ENCODE results near the gene CNOT3. TPM values are rescaled to one million over a fixed set of nuclear protein-coding genes. Genes with fewer than 3 reads are reported as not detected.
"Not testable (repeated sequence)": the region's sequence is repeated elsewhere in the genome, so short reads cannot be mapped to it uniquely, and the experiment has no call there.

Gene CNOT3
- total RNA-seq (2022): 79.4 and 87.4 TPM in 2 replicates
- Bru-seq, nascent RNA: percentile 77 among the genes with signal in this experiment
- percentile 89 among the genes with signal in this experiment for BruChase-seq, experiment 1, labeled RNA remaining after a 6-hour chase
- percentile 90 among the genes with signal in this experiment for BruChase-seq, experiment 2, labeled RNA remaining after a 2-hour chase
- long read RNA-seq, full-length matches to known transcripts: 19 of 51 reads
- long read RNA-seq, partial matches to known transcripts: 16 of 51 reads
- long read RNA-seq, other reads (novel, unspliced or antisense): 16 of 51 reads

- H3K9me3 Mint-ChIP-seq (ENCODE audit: low read depth, unreplicated experiment): peaks cover 3% of the 10 kb centered on the region
- peaks cover 69% of the 10 kb centered on the region for H3K36me3 Mint-ChIP-seq (ENCODE audit: insufficient read depth, unreplicated experiment)
- intact Hi-C loops (cut with micrococcal nuclease; ENCODE audit: unreplicated experiment): loop anchor here (1.0 kb wide), 1 partner anchor 21 kb away; the partner anchor contains the start of gene LENG1
- H3K27me3 Mint-ChIP-seq (ENCODE audit: unreplicated experiment): peaks cover 13% of the 10 kb centered on the region
- peak; percentile 46 for DNase-seq
- CTCF ChIA-PET: interaction anchor here (1.0 to 1.7 kb wide), 9 partner anchors 14 to 345 kb away, joined by 3 to 12 read pairs (median 3); partner anchors contain the start of genes LENG1, MBOAT7, PRKCG and PRPF31
- BruUV-seq (replicated peaks): no TSS peak
- H3K4me1 Mint-ChIP-seq (ENCODE audit: low read depth, unreplicated experiment): peaks cover 34% of the 10 kb centered on the region
- H3K4me3 Mint-ChIP-seq (ENCODE audit: low read depth, unreplicated experiment): peak within 1 kb of the TSS; percentile 84
- H3K27ac Mint-ChIP-seq (ENCODE audit: unreplicated experiment): peak within 1 kb of the TSS; percentile 97
- TF ChIP-seq CTCF (IDR thresholded peaks at IDR 0.05; ENCODE audit: unreplicated experiment): peak; percentile 36
These were observed at the start of gene CNOT3 for GRCh38 chr19:54137699-54138488. TSS of gene CNOT3 (plus strand) at chr19:54137762. CDS start at chr19:54142979, 5,217 bp downstream.

- CTCF ChIA-PET: no interaction called here
- BruUV-seq (replicated peaks): no TSS peak
These were observed 43.0 kb upstream of the CNOT3 start for GRCh38 chr19:54094426-54095000.

GRCh38 chr19:54095136-54095858 is 42.3 kb upstream of the CNOT3 start:
- Mint-ChIP-seq H3K4me3 (ENCODE audit: low read depth, unreplicated experiment) (peak overlapping the region; percentile 64), H3K36me3 (ENCODE audit: insufficient read depth, unreplicated experiment) (peaks cover 13% of the 10 kb centered on the region), H3K9me3 (ENCODE audit: low read depth, unreplicated experiment) (no peaks in the 10 kb centered on the region), H3K27ac (ENCODE audit: unreplicated experiment) (no peak overlapping the region), H3K27me3 (ENCODE audit: unreplicated experiment) (peaks cover 31% of the 10 kb centered on the region), H3K4me1 (ENCODE audit: low read depth, unreplicated experiment) (peaks cover 14% of the 10 kb centered on the region)
- intact Hi-C loops (cut with micrococcal nuclease; ENCODE audit: unreplicated experiment): loop anchor here (10.0 kb wide), 1 partner anchor 290 kb away; no protein-coding TSS in a partner anchor
- no TSS peak for BruUV-seq (replicated peaks)
- no peak for TF ChIP-seq CTCF (IDR thresholded peaks at IDR 0.05; ENCODE audit: unreplicated experiment)
- CTCF ChIA-PET: no interaction called here
- DNase-seq: no peak

More at GRCh38 chr19:54094426-54095000, 43.0 kb upstream of the CNOT3 start:
- peaks cover 13% of the 10 kb centered on the region for H3K36me3 Mint-ChIP-seq (ENCODE audit: insufficient read depth, unreplicated experiment)
- no peaks in the 10 kb centered on the region for H3K9me3 Mint-ChIP-seq (ENCODE audit: low read depth, unreplicated experiment)
- TF ChIP-seq CTCF (IDR thresholded peaks at IDR 0.05; ENCODE audit: unreplicated experiment): no peak
- DNase-seq: no peak
- H3K4me3 Mint-ChIP-seq (ENCODE audit: low read depth, unreplicated experiment): no peak overlapping the region
- intact Hi-C loops (cut with micrococcal nuclease; ENCODE audit: unreplicated experiment): loop anchor here (10.0 kb wide), 1 partner anchor 290 kb away; no protein-coding TSS in a partner anchor
- no peak overlapping the region for H3K27ac Mint-ChIP-seq (ENCODE audit: unreplicated experiment)
- H3K4me1 Mint-ChIP-seq (ENCODE audit: low read depth, unreplicated experiment): peaks cover 14% of the 10 kb centered on the region
- peaks cover 33% of the 10 kb centered on the region for H3K27me3 Mint-ChIP-seq (ENCODE audit: unreplicated experiment)

- CTCF ChIA-PET: interaction anchor here (0.6 kb wide), 1 partner anchor 243 kb away, joined by 8 read pairs; no protein-coding TSS in a partner anchor
- intact Hi-C loops (cut with micrococcal nuclease; ENCODE audit: unreplicated experiment): loop anchor here (10.0 kb wide), 1 partner anchor 291 kb away; no protein-coding TSS in a partner anchor
- not testable (repeated sequence) for BruUV-seq (replicated peaks); H3K9me3 Mint-ChIP-seq (ENCODE audit: low read depth, unreplicated experiment)
- Mint-ChIP-seq H3K4me3 (ENCODE audit: low read depth, unreplicated experiment) (peak overlapping the region; percentile 64), H3K27me3 (ENCODE audit: unreplicated experiment) (peaks cover 31% of the 10 kb centered on the region), H3K27ac (ENCODE audit: unreplicated experiment) (peak overlapping the region; percentile 24), H3K36me3 (ENCODE audit: insufficient read depth, unreplicated experiment) (peaks cover 13% of the 10 kb centered on the region), H3K4me1 (ENCODE audit: low read depth, unreplicated experiment) (peaks cover 14% of the 10 kb centered on the region)
- peak; percentile 66 for DNase-seq
These were observed 41.5 kb upstream of the CNOT3 start for GRCh38 chr19:54095859-54096616.

Data from Calu3 (cell line).